ENCODE results near the gene VWC2.
"Not testable (repeated sequence)": the region's sequence is repeated elsewhere in the genome, so short reads cannot be mapped to it uniquely, and the experiment has no call there.

The VWC2 gene

DNA sequence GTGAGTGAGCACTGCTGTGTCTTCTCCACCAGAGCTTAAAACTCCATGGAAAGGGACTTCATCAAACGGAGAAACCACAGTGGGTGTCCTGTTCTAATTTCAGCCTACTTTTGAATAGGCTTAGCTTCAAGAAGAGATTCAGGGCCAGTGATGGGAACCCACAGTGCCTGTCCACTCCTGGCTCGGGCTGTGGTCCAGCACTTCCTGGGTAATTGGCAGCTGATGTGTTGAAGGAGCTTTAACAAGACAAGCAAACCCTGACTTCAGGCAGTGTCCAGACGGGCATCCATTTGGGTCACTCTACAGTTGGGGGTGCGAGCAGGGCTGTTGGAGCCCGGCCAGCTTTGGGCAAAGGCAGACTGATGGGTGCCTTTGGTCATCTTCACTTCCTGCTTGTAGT is 14.5 kb downstream of the VWC2 start:
- no peak for DNase-seq

GRCh38 chr7:49788455-49789059 is 15.1 kb downstream of the VWC2 start:
- DNase-seq, result no peak

GRCh38 chr7:49789736-49790135 is 16.3 kb downstream of the VWC2 start:
- DNase-seq, result no peak

DNA sequence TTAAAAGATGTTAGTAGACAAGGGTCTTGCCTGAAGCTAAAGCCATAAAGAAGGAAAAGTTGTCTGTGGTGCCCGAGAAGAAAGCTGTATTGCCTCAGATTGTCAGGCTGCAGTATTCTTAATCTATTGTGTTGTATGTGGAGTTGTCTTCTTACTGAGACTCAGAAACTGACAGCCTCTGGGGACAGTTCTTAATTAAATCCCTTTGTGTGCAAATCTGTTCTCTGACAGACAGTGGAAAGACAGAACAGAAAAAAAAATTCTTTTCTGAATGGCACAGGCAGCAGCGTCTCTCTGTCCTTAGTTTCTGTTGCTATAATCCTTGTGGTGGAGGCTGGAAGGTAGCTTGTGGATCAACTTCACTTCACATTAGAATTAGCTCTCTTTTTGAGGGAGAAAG is 16.8 kb downstream of the VWC2 start:
- DNase-seq, result no peak

GRCh38 chr7:49791088-49791741 is 17.8 kb downstream of the VWC2 start:
- DNase-seq, result no peak

DNA sequence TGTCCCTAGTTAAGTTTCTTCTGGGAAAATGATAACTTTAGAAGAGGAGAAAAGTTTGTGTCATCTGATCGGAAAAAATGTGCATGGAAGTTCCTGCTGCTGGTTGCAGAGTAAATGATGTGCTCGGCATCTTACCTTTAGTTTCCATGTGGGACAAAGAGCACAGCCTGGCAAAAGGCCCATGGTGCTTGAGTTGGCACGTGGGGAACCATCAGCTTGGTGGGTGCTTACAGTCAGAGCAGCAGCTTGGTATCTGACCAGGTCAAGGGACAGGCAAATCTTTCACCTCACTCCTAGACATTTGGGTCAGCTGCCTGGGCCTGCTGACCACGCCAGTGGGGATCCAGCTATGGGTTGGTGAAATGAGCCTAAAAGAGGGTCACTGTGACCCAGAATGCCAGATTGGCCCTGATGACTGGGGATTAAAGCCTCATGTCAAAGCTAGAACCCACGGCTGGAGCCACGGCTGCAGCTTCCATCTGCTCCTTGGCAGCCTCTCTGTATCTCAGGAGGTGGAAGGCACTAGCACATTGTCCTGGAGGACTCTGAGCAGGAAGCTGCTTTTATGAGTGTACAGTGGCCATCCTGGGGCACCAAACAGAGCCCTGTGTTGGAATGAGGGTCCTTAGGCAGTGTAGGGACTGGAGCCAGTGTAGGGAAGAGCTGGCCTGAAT is 24.7 kb downstream of the VWC2 start:
- DNase-seq, result no peak

- no peak for DNase-seq
Measured at GRCh38 chr7:49800031-49800430, 26.6 kb downstream of the VWC2 start.

DNA sequence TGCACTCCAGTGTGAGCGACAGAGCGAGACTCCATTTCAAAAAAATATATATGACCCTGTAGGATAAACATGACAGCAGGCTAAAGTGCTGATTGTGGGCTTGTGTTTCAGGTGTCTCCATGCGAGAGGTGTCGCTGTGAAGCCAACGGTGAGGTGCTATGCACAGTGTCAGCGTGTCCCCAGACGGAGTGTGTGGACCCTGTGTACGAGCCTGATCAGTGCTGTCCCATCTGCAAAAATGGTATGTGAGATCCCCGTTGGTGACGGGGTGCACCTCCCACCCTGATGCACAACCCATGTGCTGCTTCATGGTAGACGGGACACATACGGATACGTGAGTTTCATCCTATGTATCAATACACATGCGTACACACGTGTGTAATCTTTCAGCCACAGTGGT is 29.2 kb downstream of the VWC2 start:
- DNase-seq, result no peak

DNA sequence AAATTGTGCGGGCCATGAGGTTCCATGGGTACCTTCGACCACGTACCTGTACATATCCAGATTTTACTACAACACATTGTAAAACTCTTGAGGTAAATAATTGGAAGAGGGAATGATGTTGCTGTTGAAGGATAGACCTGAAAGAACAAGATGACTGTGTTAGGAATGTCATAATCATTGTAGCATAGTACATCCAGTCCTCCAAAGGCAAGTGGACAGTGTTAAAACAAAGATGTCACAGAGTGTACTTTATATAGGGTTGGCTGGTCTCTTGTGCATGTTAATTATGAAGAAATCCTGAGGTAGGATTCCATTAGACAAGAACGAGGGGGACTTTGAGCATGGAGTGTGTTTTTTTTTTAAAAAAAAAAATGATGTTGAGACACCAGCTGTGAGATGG is 30.4 kb downstream of the VWC2 start:
- DNase-seq, result no peak

DNA sequence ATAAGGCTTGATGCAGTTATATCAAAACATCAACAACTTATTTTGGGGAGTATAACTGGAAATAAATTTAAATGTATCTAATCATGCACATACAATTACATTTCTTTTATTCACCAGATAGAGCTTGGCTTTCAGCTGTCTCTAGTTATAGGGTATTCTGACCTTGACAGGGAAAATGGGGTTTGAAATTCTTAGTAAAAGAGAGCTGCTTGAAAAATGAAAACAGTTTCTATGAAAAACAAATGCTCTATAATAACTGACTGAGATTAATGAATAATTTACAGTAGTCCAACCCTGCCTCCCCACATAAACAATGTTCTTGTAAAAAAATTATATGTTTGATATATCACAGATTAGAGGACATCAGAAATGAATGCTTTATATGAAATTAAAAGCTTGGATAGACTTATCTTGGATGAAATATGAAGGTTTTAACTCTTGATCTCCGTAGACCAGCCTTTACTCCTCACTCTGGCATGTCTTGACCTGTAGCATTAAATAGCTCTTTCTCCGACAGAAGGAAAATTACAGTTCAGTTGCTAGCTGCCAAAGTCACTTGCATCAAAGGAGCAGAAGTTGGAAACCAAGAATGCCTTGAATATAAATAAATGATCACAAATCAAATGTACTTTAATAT is 32.1 kb downstream of the VWC2 start:
- DNase-seq, result no peak

GRCh38 chr7:49812534-49812933 is 39.1 kb downstream of the VWC2 start:
- no peak for DNase-seq

GRCh38 chr7:49817279-49817678 is 43.8 kb downstream of the VWC2 start:
- DNase-seq, result no peak

DNA sequence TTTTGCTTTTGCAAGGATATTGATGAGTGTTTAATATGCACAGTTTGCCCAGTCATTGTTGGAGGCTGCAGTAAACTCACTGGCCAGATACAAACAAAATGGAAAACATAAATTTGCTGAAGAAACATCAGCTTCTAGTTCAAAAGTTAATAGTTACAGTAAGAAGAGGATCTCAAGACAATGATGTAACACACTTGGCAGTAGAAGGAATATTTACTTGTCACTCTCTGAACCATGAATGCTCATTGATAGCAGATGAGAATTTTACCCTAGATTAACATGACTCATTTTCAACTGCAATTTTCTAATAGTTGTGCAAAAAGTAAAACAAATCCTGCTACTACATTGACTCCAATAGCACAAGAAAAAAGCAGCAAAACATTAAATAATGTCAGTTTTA is 47.7 kb downstream of the VWC2 start:
- no peak for DNase-seq

GRCh38 chr7:49822856-49823255 is 49.4 kb downstream of the VWC2 start:
- no peak for DNase-seq

DNA sequence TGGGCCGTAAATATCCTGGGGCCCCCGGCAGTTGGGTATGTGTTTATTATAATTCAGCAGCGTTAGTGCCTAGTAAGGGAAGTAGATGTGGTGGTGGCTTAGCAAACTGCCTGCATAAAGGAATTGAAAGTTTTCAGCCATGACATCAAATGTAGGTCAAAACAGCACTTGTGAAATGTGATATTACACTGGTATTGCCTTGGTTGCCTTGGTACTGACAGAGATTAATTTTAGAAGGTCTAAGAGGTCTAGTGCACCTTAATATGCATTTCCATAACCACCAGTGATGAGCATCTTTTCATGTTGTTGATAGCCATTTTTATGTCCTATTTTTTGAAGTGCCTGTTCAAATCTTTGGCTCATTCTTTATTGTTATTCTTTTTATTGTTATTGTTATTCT is 50.1 kb downstream of the VWC2 start:
- DNase-seq, result no peak

DNA sequence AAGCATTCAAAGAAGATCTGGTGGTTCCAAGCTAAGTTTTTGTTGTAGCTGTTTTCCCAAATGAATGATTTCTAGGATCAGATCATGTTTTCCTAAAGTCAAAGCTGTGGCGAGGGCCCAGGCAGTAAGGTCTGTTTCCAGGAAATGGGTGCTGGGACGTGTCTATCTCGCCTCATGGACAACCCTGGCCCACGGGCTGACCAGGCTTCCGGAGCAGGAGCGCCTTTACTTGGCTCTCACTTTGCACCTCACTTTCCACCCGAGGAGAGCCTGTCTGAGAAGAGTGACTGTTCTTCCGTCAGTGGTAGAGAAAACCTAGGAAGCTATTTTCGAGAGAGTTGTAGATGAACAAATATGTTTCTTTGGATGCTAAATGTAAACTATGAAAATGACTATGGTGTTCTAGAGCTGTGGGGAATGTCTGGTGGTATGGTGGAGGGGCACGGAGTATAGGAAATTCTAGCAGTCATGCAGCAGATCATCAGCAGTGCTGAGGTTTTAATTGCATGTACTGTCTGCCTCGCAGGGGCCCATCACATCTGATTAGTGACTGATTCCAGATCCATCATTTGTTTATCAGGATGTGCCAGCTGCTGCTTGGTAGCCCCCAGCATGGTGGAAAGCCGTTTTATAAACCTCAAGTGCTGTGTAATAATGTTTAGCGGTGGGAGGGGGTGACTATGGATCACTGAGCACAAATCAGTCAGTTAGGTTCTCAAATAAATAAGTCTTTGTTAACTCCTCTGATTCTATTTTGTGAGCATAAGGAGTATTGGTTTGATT is 66.6 kb downstream of the VWC2 start:
- DNase-seq, result no peak

DNA sequence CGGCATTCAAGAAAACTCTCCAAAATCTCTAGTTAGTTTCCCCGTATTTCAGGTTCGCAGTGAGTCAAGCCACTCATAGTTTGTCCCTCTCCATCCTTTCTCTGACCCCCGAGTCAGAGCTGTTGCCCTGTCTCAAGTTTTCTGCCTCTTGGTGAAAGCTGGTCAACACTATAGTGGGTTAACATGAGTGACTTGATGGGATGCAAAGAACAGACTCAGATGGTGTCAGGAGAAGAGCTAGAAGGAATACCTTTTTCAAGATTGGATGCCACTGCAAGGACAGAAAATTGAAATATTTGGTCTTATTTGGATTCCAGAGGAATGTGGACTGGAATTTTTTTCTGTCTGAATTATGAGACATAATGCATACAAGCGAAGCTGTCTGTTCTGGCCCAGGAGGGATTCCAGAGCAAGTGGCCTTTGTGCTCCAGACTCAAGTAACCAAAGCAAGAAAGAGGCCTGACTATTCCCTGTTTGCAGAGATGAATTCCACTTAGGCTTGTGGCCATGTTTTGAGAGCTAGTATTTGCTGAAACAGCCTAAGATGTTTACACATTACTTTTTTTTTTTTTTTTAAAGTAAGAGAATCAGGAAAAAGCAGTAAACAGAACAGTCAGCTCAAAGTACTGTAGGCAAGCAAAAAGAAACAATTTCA is 67.4 kb downstream of the VWC2 start:
- no peak for DNase-seq

- DNase-seq, result no peak
Measured at GRCh38 chr7:49845626-49846025, 72.2 kb downstream of the VWC2 start.

DNA sequence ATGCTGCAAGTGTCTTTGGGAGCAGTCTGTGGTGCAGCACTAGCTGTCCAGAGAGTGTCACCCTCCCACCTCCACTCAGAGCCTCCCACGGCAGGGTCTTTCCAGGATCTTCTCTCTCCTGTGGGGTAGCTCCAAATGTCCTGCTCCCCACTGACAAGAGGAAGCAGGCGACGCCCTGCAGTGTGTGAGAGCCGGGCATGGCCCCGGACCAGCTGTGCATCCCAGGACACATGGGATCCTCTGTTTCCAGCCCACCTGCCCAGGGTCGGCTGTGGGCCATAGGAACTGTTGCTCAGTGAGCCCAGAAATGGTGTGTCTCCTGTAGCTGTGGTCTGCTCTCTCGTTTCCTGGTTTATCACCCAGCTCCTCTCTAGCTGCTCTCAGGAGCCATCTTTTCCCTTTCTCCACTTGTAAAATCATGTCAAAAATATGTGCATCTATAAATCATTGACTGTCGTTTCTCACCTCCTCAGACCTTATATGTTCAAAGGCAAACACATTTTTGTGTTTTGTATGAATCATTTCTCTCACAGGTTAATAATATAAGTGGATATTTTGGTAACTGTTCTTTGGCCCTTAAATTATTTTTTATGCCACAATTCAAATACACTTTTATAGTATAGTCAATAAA is 74.9 kb downstream of the VWC2 start:
- no peak for DNase-seq

GRCh38 chr7:49850921-49851613 is 77.6 kb downstream of the VWC2 start:
- DNase-seq, result no peak

DNA sequence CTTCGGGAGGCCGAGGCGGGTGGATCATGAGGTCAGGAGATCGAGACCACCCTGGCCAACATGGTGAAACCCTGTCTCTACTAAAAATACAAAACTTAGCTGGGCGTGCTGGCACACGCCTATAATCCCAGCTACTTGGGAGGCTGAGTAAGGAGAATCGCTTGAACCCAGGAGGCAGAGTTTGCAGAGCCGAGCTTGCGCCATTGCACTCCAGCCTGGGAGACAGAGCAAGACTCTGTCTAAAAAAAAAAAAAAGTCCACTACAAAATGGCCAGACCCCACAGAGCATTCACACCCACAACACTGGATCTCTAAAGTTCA is 78.1 kb downstream of the VWC2 start:
- DNase-seq, result not testable (repeated sequence)

All from femur (tissue), 1 donor.